Vagina (tissue), 2 donors: ENCODE measurements around the gene QRICH1.

ENCODE experiments used
- POLR2A ChIP-seq, 2 donors: fragments of 450-650 bp; IDR thresholded peaks; one replicate each; pipeline ENCODE4 v1.6.1; 2017; ENCODE audit warnings: antibody characterized with exemption in 2 of 2, mild to moderate bottlenecking in 2 of 2, moderate library complexity in 2 of 2
- TF ChIP-seq, protein P1 (sequence below), 3 experiments: fragments of 450-650 bp in 2 of 3; fragments of 200-600 bp in 1 of 3; sonication (generic) in 1 of 3; IDR thresholded peaks; one replicate each; pipeline ENCODE4 v1.5.1; 2017 to 2019; ENCODE audit warnings: antibody characterized with exemption in 3 of 3, mild to moderate bottlenecking in 2 of 3, moderate library complexity in 2 of 3

DNA sequence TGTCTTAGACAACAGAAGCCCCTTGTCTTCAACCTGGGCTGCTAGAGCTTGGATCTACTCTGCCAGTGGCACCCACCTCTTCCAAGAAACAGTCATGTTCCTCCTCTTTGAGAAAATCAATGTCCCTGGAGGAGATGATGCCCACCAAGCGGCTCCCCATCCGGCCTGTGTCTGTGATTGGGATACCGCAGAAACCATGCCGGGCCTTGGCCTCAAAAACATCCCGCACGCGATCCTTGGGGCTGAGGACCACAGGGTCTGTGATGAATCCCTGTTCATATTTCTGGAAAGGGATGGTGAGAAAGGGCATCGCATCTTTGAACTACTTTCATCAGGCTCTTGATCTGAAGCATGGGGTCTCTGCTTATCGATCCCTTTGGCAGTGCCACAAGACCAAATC is 66.2 kb downstream of the QRICH1 start:
- TF ChIP-seq, protein P1, sequence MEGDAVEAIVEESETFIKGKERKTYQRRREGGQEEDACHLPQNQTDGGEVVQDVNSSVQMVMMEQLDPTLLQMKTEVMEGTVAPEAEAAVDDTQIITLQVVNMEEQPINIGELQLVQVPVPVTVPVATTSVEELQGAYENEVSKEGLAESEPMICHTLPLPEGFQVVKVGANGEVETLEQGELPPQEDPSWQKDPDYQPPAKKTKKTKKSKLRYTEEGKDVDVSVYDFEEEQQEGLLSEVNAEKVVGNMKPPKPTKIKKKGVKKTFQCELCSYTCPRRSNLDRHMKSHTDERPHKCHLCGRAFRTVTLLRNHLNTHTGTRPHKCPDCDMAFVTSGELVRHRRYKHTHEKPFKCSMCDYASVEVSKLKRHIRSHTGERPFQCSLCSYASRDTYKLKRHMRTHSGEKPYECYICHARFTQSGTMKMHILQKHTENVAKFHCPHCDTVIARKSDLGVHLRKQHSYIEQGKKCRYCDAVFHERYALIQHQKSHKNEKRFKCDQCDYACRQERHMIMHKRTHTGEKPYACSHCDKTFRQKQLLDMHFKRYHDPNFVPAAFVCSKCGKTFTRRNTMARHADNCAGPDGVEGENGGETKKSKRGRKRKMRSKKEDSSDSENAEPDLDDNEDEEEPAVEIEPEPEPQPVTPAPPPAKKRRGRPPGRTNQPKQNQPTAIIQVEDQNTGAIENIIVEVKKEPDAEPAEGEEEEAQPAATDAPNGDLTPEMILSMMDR (IDR thresholded peaks at IDR 0.05) = no peak
- no peak for TF ChIP-seq POLR2A (IDR thresholded peaks at IDR 0.05)
